H1 (cell line): ENCODE results near the gene BANF1. TPM values are rescaled to one million over a fixed set of nuclear protein-coding genes. Genes with fewer than 3 reads are reported as not detected.

Source experiments
- CTCF ChIA-PET: fragments of 300-600 bp; sonication (Branson Sonifier 250); formaldehyde crosslinking; loops from one replicate; lab custom pipeline; 2021; ENCODE audit not compliant: partially characterized antibody; lab: Charles Lee
- POLR2A ChIA-PET: fragments of 300-600 bp; sonication (Branson Sonifier 250); formaldehyde crosslinking; loops from one replicate; lab custom pipeline; 2021; ENCODE audit warnings: inconsistent platforms; ENCODE audit not compliant: partially characterized antibody; lab: Charles Lee
- DNase-seq, 2 experiments: peaks; one replicate each; pipeline versions ENCODE4 v3.0.0 to v3.0.0-alpha.2; 2010 to 2022; ENCODE audit warnings: low spot score in 2 of 2, low read depth in 1 of 2, mixed read lengths in 1 of 2
- FAIRE-seq: peaks from 2 replicates; lab custom pipeline; 2011; peaks lifted over from hg19 to GRCh38; lab: Jason Lieb, UNC
- H2AFZ ChIP-seq: 2 replicates; pipeline ENCODE4 v1.8.1; 2012; ENCODE audit warnings: low read length, inconsistent platforms
- H2AK5ac ChIP-seq: 2 replicates; pipeline ENCODE4 v1.6.1; 2013; ENCODE audit warnings: low read depth, low read length
- H2BK120ac ChIP-seq: replicated peaks from 2 replicates; pipeline ENCODE3; 2013; ENCODE audit warnings: low read depth, low read length, inconsistent platforms
- H2BK12ac ChIP-seq: 2 replicates; pipeline ENCODE4 v1.6.1; 2013; ENCODE audit warnings: low read depth, low read length
- H2BK15ac ChIP-seq: 2 replicates; pipeline ENCODE4 v1.6.1; 2013; ENCODE audit warnings: low read length
- H2BK20ac ChIP-seq: 2 replicates; pipeline ENCODE4 v1.6.1; 2013; ENCODE audit warnings: low read length
- H2BK5ac ChIP-seq: 2 replicates; pipeline ENCODE4 v1.6.1; 2013; ENCODE audit warnings: low read depth, low read length
- H3K14ac ChIP-seq: 2 replicates; pipeline ENCODE4 v1.6.1; 2013; ENCODE audit warnings: inconsistent platforms; ENCODE audit not compliant: insufficient read length
- H3K18ac ChIP-seq: 2 replicates; pipeline ENCODE4 v1.6.1; 2013; ENCODE audit warnings: low read length; ENCODE audit errors: extremely low read depth
- H3K23ac ChIP-seq: 2 replicates; pipeline ENCODE4 v1.6.1; 2013; ENCODE audit warnings: inconsistent platforms; ENCODE audit not compliant: insufficient read length
- H3K23me2 ChIP-seq: 2 replicates; pipeline ENCODE4 v1.6.1; 2013; ENCODE audit warnings: low read depth, low read length
- H3K27ac ChIP-seq: 2 replicates; pipeline ENCODE4 v1.6.1; 2011; ENCODE audit warnings: low read depth, low read length, inconsistent platforms
- H3K27me3 ChIP-seq, 4 experiments: replicated peaks in 1 of 4; 1 replicate in 1 of 4; 2 replicates in 3 of 4; pipeline versions ENCODE4 v1.6.1 to v1.8.1; 2011 to 2013; ENCODE audit warnings: low read length in 3 of 4, mild to moderate bottlenecking in 3 of 4, inconsistent platforms in 2 of 4, mixed read lengths in 2 of 4, moderate library complexity in 1 of 4; ENCODE audit not compliant: control insufficient read depth in 3 of 4, insufficient read depth in 3 of 4; ENCODE audit errors: extremely low read depth in 1 of 4
- H3K36me3 ChIP-seq, 4 experiments: 2 replicates each; pipeline versions ENCODE4 v1.6.1 to v1.8.1; 2011 to 2013; ENCODE audit warnings: mild to moderate bottlenecking in 4 of 4, low read length in 3 of 4, moderate library complexity in 2 of 4, control low read depth in 1 of 4, inconsistent platforms in 1 of 4; ENCODE audit not compliant: insufficient read depth in 4 of 4, control insufficient read depth in 2 of 4
- H3K4ac ChIP-seq: replicated peaks from 2 replicates; pipeline ENCODE3; 2013; ENCODE audit warnings: low read length, low read depth, mixed read lengths, inconsistent platforms; ENCODE audit not compliant: insufficient read length
- H3K4me1 ChIP-seq, 4 experiments: replicated peaks in 1 of 4; 1 replicate in 1 of 4; 2 replicates in 3 of 4; pipeline versions ENCODE4 v1.6.1 to v1.8.1; 2011 to 2013; ENCODE audit warnings: low read length in 3 of 4, inconsistent platforms in 2 of 4, mixed read lengths in 1 of 4; ENCODE audit not compliant: insufficient read depth in 4 of 4, control insufficient read depth in 3 of 4
- H3K4me2 ChIP-seq, 2 experiments: 2 replicates each; pipeline versions ENCODE4 v1.6.1 to v1.8.1; 2011 to 2013; ENCODE audit warnings: low read depth in 2 of 2, low read length in 2 of 2, control low read depth in 1 of 2, inconsistent platforms in 1 of 2, mild to moderate bottlenecking in 1 of 2; ENCODE audit not compliant: insufficient read depth in 1 of 2
- H3K4me3 ChIP-seq, 4 experiments: fragments of 200-600, 300-600 bp in 1 of 4; sonication (generic), shearing (Covaris generic), sonication (Bioruptor Twin) in 1 of 4; 2 replicates each; pipeline versions ENCODE4 v1.5.1 to v1.8.1; 2011 to 2016; ENCODE audit warnings: low read length in 4 of 4, low read depth in 3 of 4, control low read depth in 2 of 4, inconsistent platforms in 2 of 4, mild to moderate bottlenecking in 2 of 4, mixed read lengths in 1 of 4, moderate library complexity in 1 of 4; ENCODE audit not compliant: insufficient read depth in 2 of 4; ENCODE audit errors: extremely low read depth in 1 of 4
- H3K56ac ChIP-seq: replicated peaks from 2 replicates; pipeline ENCODE3; 2013; ENCODE audit warnings: low read depth, mild to moderate bottlenecking, mixed read lengths, low read length, inconsistent platforms; ENCODE audit not compliant: insufficient read length
- H3K79me1 ChIP-seq: 2 replicates; pipeline ENCODE4 v1.6.1; 2013; ENCODE audit warnings: low read depth, low read length, control low read depth
- H3K79me2 ChIP-seq, 2 experiments: 2 replicates each; pipeline versions ENCODE4 v1.6.1 to v1.8.1; 2012 to 2013; ENCODE audit warnings: low read length in 2 of 2, mild to moderate bottlenecking in 2 of 2, inconsistent platforms in 1 of 2; ENCODE audit not compliant: insufficient read depth in 2 of 2, control insufficient read depth in 1 of 2
- H3K9ac ChIP-seq, 4 experiments: replicated peaks in 1 of 4; 1 replicate in 1 of 4; 2 replicates in 3 of 4; pipeline versions ENCODE4 v1.6.1 to v1.8.1; 2011 to 2013; ENCODE audit warnings: low read depth in 3 of 4, low read length in 3 of 4, control low read depth in 2 of 4, mild to moderate bottlenecking in 2 of 4, moderate library complexity in 2 of 4, inconsistent platforms in 1 of 4; ENCODE audit errors: extremely low read depth in 1 of 4
- H3K9me3 ChIP-seq, 2 experiments: 2 replicates each; pipeline versions ENCODE4 v1.6.1 to v1.8.1; 2012 to 2013; ENCODE audit warnings: mild to moderate bottlenecking in 2 of 2, moderate library complexity in 2 of 2, control low read depth in 1 of 2, inconsistent platforms in 1 of 2, low read depth in 1 of 2, low read length in 1 of 2, mixed read lengths in 1 of 2; ENCODE audit not compliant: insufficient read depth in 2 of 2
- H4K20me1 ChIP-seq, 2 experiments: replicated peaks in 1 of 2; 2 replicates each; pipeline versions ENCODE3 to v1.8.1; 2011 to 2013; ENCODE audit warnings: inconsistent platforms in 2 of 2, low read length in 2 of 2, mild to moderate bottlenecking in 1 of 2; ENCODE audit not compliant: insufficient read depth in 2 of 2, control insufficient read depth in 1 of 2
- H4K5ac ChIP-seq: 2 replicates; pipeline ENCODE4 v1.6.1; 2013; ENCODE audit warnings: low read length, low read depth, mixed read lengths, inconsistent platforms; ENCODE audit not compliant: insufficient read length
- H4K8ac ChIP-seq: 2 replicates; pipeline ENCODE4 v1.8.0; 2013; ENCODE audit warnings: mild to moderate bottlenecking, moderate library complexity, low read length, inconsistent platforms; ENCODE audit not compliant: insufficient read depth; ENCODE audit errors: extremely low read depth
- H4K91ac ChIP-seq: replicated peaks from 2 replicates; pipeline ENCODE3; 2013; ENCODE audit warnings: low read length, mixed read lengths, inconsistent platforms; ENCODE audit not compliant: insufficient read length
- E2F6 ChIP-seq: IDR thresholded peaks from 2 replicates; pipeline ENCODE4 v1.6.1; 2012; ENCODE audit warnings: inconsistent platforms
- EZH2 ChIP-seq: fragments of 200-600 bp; sonication (generic); IDR thresholded peaks from 2 replicates; pipeline ENCODE4 v1.7.1; 2012; ENCODE audit warnings: low read depth, mild to moderate bottlenecking, moderate library complexity, low read length, inconsistent platforms; ENCODE audit not compliant: severe bottlenecking
- RBBP5 ChIP-seq: IDR thresholded peaks from 2 replicates; pipeline ENCODE4 v1.7.1; 2012; ENCODE audit warnings: low read depth, mild to moderate bottlenecking, inconsistent platforms, low read length, moderate library complexity, borderline replicate concordance
- TBP ChIP-seq: IDR thresholded peaks from 2 replicates; pipeline ENCODE4 v1.6.1; 2011; ENCODE audit warnings: low read depth, low read length, improper control_type of control experiment
- USF2 ChIP-seq: IDR thresholded peaks from 2 replicates; pipeline ENCODE4 v1.6.1; 2011; ENCODE audit warnings: low read length, improper control_type of control experiment
- YY1 ChIP-seq: IDR thresholded peaks from 2 replicates; pipeline ENCODE4 v1.6.1; 2011; ENCODE audit warnings: low read depth, mild to moderate bottlenecking, low read length
- WGBS, 2 experiments: shearing (Covaris generic) in 1 of 2; methylation state at CpG; one replicate each; pipeline versions ENCODE4 v1.1.6 to v1.1.7; 2013 to 2015; ENCODE audit warnings: low lambda C conversion rate in 2 of 2, mixed read lengths in 2 of 2, inconsistent platforms in 1 of 2, low coverage in 1 of 2, missing lambda C conversion rate in 1 of 2; ENCODE audit not compliant: insufficient replicate concordance in 2 of 2, insufficient coverage in 1 of 2, insufficient read length in 1 of 2; ENCODE audit errors: extremely low coverage in 1 of 2, missing lambda C conversion rate in 1 of 2; 5-methylcytosine and 5-hydroxymethylcytosine counted together
- polyA plus RNA-seq, 7 experiments: library from polyadenylated mRNA; depleted of rRNA in 3 of 7; stranded (reverse) in 5 of 7; unstranded in 2 of 7; fragments of >200 nt in 5 of 7; fragments of 200-250 nt in 2 of 7; gene quantifications; 1 replicate in 5 of 7; 2 replicates in 1 of 7; 4 replicates in 1 of 7; pipeline versions ENCODE4 v1.2.1 to v1.2.3, GENCODE V29; 2011 to 2013; ENCODE audit warnings: missing spikeins in 2 of 7, mixed read lengths in 2 of 7
- total RNA-seq: library from RNA; stranded (reverse); fragmentation: NEBNext Ultra II Directional; extraction: Animal tissue kit (Norgen Biotek cat#: 25700); gene quantifications from 2 replicates; pipeline ENCODE4 v1.2.1, GENCODE V29; 2021

Gene BANF1
- total and polyA plus RNA-seq, 2 of the 8 experiments (the other 6 are each of a cell fraction or from before 2014, with no cell fraction given) = 330 to 467 TPM

- no peak overlapping the region for H3K4me2 ChIP-seq
- no peak overlapping the region for H3K56ac ChIP-seq
- H2AK5ac ChIP-seq = no peak overlapping the region
- no peaks in the 10 kb centered on the region for H3K79me1 ChIP-seq
- H4K5ac ChIP-seq = no peak overlapping the region
- H3K27me3 ChIP-seq = peaks cover 5 to 22% (median 20%) of the 10 kb centered on the region in 4 experiments
- no peak overlapping the region for H3K9ac ChIP-seq
- FAIRE-seq (no peak), DNase-seq (no peak)
- no peak overlapping the region for H3K4me3 ChIP-seq
- no peak overlapping the region for H2BK15ac ChIP-seq
- no peak overlapping the region for H4K91ac ChIP-seq
- ChIA-PET POLR2A (interaction anchor here (0.7 to 1.2 kb wide), 3 partner anchors 14 to 296 kb away, joined by 3 to 5 read pairs (median 3); partner anchors contain the start of genes BANF1, EIF1AD and RNASEH2C), CTCF (interaction anchor here (1.1 kb wide), 1 partner anchor 128 kb away, joined by 3 read pairs; the partner anchor contains the start of gene FIBP)
- H3K18ac ChIP-seq = no peak overlapping the region
- peak overlapping the region; percentile 51; the same call in 1 of the 2 replicates for H4K8ac ChIP-seq
- H3K79me2 ChIP-seq = no peaks in the 10 kb centered on the region
- H3K27ac ChIP-seq = no peak overlapping the region
- H3K36me3 ChIP-seq = no peaks in the 10 kb centered on the region
- no peak overlapping the region for H3K14ac ChIP-seq
- H2BK5ac ChIP-seq = no peak overlapping the region
- no peak overlapping the region for H2BK12ac ChIP-seq
- no peaks in the 10 kb centered on the region for H3K9me3 ChIP-seq
- H3K23me2 ChIP-seq = peaks cover 2% of the 10 kb centered on the region; the same call in 1 of the 2 replicates
- H3K4ac ChIP-seq = peak overlapping the region; percentile 38
- WGBS, 2 experiments = 85% methylated on average over 18 of the region's 18 CpGs; no CpG with 5 or more reads in 1 of the 2 experiments
- no peaks in the 10 kb centered on the region for H4K20me1 ChIP-seq
- H2BK120ac ChIP-seq = no peak overlapping the region
- H2AFZ ChIP-seq = no peak overlapping the region
- peaks cover 0 to 8% (median 5%) of the 10 kb centered on the region in 4 experiments; a peak in 5 of 7 replicates for H3K4me1 ChIP-seq
- H2BK20ac ChIP-seq = no peak overlapping the region
- H3K23ac ChIP-seq = no peak overlapping the region
- TF ChIP-seq EZH2 (no peak), RBBP5 (no peak), USF2 (no peak), TBP (no peak), E2F6 (no peak), YY1 (no peak)
These were observed 13.9 kb downstream of the BANF1 start for GRCh38 chr11:66015936-66016792.
